Neural cell (in vitro differentiated cells): ENCODE results near the gene RBKS. TPM values are rescaled to one million over a fixed set of nuclear protein-coding genes. Genes with fewer than 3 reads are reported as not detected.

Source experiments
- H2AFZ ChIP-seq: fragments of 200-600, 300-800 bp; sonication (generic), shearing (Covaris generic); 2 replicates; pipeline ENCODE4 v1.6.0; 2014; ENCODE audit warnings: low read depth, mild to moderate bottlenecking, antibody characterized with exemption, low read length, moderate library complexity
- H3F3A ChIP-seq: fragments of 200-600 bp; shearing (Covaris generic); 2 replicates; pipeline ENCODE4 v1.6.1; 2016; ENCODE audit warnings: mild to moderate bottlenecking, moderate library complexity, mixed read lengths, antibody characterized with exemption, low read length; ENCODE audit not compliant: insufficient read depth, poor library complexity, severe bottlenecking
- H3K27ac ChIP-seq: fragments of 200-600, 300-800 bp; sonication (generic), shearing (Covaris generic); 2 replicates; pipeline ENCODE4 v1.5.1; 2014; ENCODE audit warnings: mild to moderate bottlenecking, low read length, moderate library complexity
- H3K27me3 ChIP-seq: fragments of 300-800, 200-600 bp; sonication (generic), shearing (Covaris generic); 2 replicates; pipeline ENCODE4 v1.6.0; 2014; ENCODE audit warnings: mild to moderate bottlenecking, low read depth, low read length, moderate library complexity; ENCODE audit not compliant: insufficient read depth
- H3K36me3 ChIP-seq: fragments of 300-800, 200-600 bp; sonication (generic), shearing (Covaris generic); 2 replicates; pipeline ENCODE4 v1.5.1; 2014; ENCODE audit warnings: mild to moderate bottlenecking, antibody characterized with exemption, low read length, moderate library complexity; ENCODE audit not compliant: insufficient read depth
- H3K4me2 ChIP-seq: fragments of 300-800, 200-600 bp; sonication (generic), shearing (Covaris generic); 2 replicates; pipeline ENCODE4 v1.6.0; 2014; ENCODE audit warnings: mild to moderate bottlenecking, low read length
- H3K4me3 ChIP-seq: fragments of 300-800, 200-600 bp; sonication (generic), shearing (Covaris generic); 2 replicates; pipeline ENCODE4 v1.5.1; 2014; ENCODE audit warnings: mild to moderate bottlenecking, low read length, moderate library complexity
- H3K79me2 ChIP-seq: fragments of 200-600 bp; shearing (Covaris generic); replicated peaks from 2 replicates; pipeline ENCODE4 v1.6.0; 2014; ENCODE audit warnings: mild to moderate bottlenecking, low read length, moderate library complexity; ENCODE audit not compliant: insufficient read depth
- H3K9ac ChIP-seq: fragments of 300-800, 200-600 bp; sonication (generic), shearing (Covaris generic); 2 replicates; pipeline ENCODE4 v1.6.1; 2016; ENCODE audit warnings: mild to moderate bottlenecking, low read length, mixed read lengths
- H3K9me2 ChIP-seq: fragments of 200-600 bp; shearing (Covaris generic); 2 replicates; pipeline ENCODE4 v1.6.1; 2016; ENCODE audit warnings: mild to moderate bottlenecking, low read length, mixed read lengths; ENCODE audit not compliant: insufficient read depth
- H3K9me3 ChIP-seq: fragments of 200-600, 300-800 bp; sonication (generic), shearing (Covaris generic); 2 replicates; pipeline ENCODE4 v1.6.1; 2016; ENCODE audit warnings: mild to moderate bottlenecking, mixed run types, low read length, moderate library complexity, mixed read lengths
- H4K20me1 ChIP-seq: fragments of 200-600 bp; shearing (Covaris generic); 2 replicates; pipeline ENCODE4 v1.6.1; 2016; ENCODE audit warnings: mild to moderate bottlenecking, mixed run types; ENCODE audit not compliant: insufficient read depth
- CTCF ChIP-seq: fragments of 450-650 bp; IDR thresholded peaks from 2 replicates; pipeline ENCODE4 v1.5.1; 2014; ENCODE audit warnings: antibody characterized with exemption, mild to moderate bottlenecking, moderate library complexity; ENCODE audit not compliant: poor library complexity, severe bottlenecking
- EP300 ChIP-seq: fragments of 450-650 bp; conservative IDR thresholded peaks from 2 replicates; pipeline ENCODE4 v1.6.1; 2014; ENCODE audit warnings: antibody characterized with exemption, mild to moderate bottlenecking, moderate library complexity; ENCODE audit not compliant: poor library complexity, severe bottlenecking
- EZH2 ChIP-seq: fragments of 200-600, 300-800 bp; shearing (Covaris generic), sonication (generic); IDR thresholded peaks from 2 replicates; pipeline ENCODE4 v1.6.1; 2014; ENCODE audit warnings: antibody characterized with exemption, low read length, borderline replicate concordance, mild to moderate bottlenecking; ENCODE audit not compliant: insufficient read depth, poor library complexity, severe bottlenecking
- MXI1 ChIP-seq: fragments of 450-650 bp; conservative IDR thresholded peaks from 2 replicates; pipeline ENCODE4 v1.6.1; 2014; ENCODE audit warnings: antibody characterized with exemption, mild to moderate bottlenecking; ENCODE audit not compliant: poor library complexity, severe bottlenecking
- POLR2AphosphoS5 ChIP-seq: IDR thresholded peaks from 2 replicates; pipeline ENCODE4 v1.6.1; 2012
- RAD21 ChIP-seq: fragments of 450-650 bp; conservative IDR thresholded peaks from 2 replicates; pipeline ENCODE4 v1.6.1; 2014; ENCODE audit warnings: antibody characterized with exemption, mild to moderate bottlenecking, moderate library complexity
- REST ChIP-seq: IDR thresholded peaks from 2 replicates; pipeline ENCODE4 v1.6.1; 2012; ENCODE audit warnings: borderline replicate concordance
- SMC3 ChIP-seq: fragments of 450-650 bp; conservative IDR thresholded peaks from 2 replicates; pipeline ENCODE4 v1.6.1; 2014; ENCODE audit warnings: antibody characterized with exemption, mild to moderate bottlenecking, moderate library complexity; ENCODE audit not compliant: poor library complexity
- TAF1 ChIP-seq: IDR thresholded peaks from 2 replicates; pipeline ENCODE4 v1.6.1; 2012; ENCODE audit warnings: low read depth
- polyA plus RNA-seq: library from polyadenylated mRNA; depleted of rRNA; stranded (reverse); fragments of >200 nt; gene quantifications from 2 replicates; pipeline ENCODE4 v1.2.3, GENCODE V29; 2014

Gene RBKS
- polyA plus RNA-seq, 1 donor from 2014 or later: 5.4 TPM

GRCh38 chr2:27790796-27791195 is 99.4 kb downstream of the RBKS start:
- Histone ChIP-seq H3K27me3 (no peaks in the 10 kb centered on the region), H3K9ac (no peak overlapping the region), H3K9me3 (no peaks in the 10 kb centered on the region), H2AFZ (no peak overlapping the region), H3K27ac (no peak overlapping the region), H3K9me2 (no peaks in the 10 kb centered on the region), H3K79me2 (no peaks in the 10 kb centered on the region), H3K4me2 (no peak overlapping the region), H3K36me3 (no peaks in the 10 kb centered on the region), H3F3A (no peaks in the 10 kb centered on the region), H3K4me3 (no peak overlapping the region), H4K20me1 (no peaks in the 10 kb centered on the region)
- no peak for TF ChIP-seq REST
- no peak for TF ChIP-seq RAD21
- TF ChIP-seq EZH2: no peak
- no peak for TF ChIP-seq SMC3

GRCh38 chr2:27782701-27783100 is 107.5 kb downstream of the RBKS start:
- peaks cover 6% of the 10 kb centered on the region for H3K79me2 ChIP-seq
- H4K20me1 ChIP-seq: no peaks in the 10 kb centered on the region
- no peaks in the 10 kb centered on the region for H3K36me3 ChIP-seq
- no peak overlapping the region for H3K9ac ChIP-seq
- no peak overlapping the region for H3K27ac ChIP-seq
- H3F3A ChIP-seq: no peaks in the 10 kb centered on the region
- H3K4me3 ChIP-seq: no peak overlapping the region
- H3K9me3 ChIP-seq: no peaks in the 10 kb centered on the region
- no peak overlapping the region for H2AFZ ChIP-seq
- no peak for TF ChIP-seq EP300
- TF ChIP-seq RAD21: no peak
- no peak for TF ChIP-seq POLR2AphosphoS5
- TF ChIP-seq CTCF: no peak
- no peak for TF ChIP-seq MXI1
- TF ChIP-seq TAF1: no peak
- no peak for TF ChIP-seq REST
- TF ChIP-seq EZH2: no peak
- TF ChIP-seq SMC3: no peak
- H3K9me2 ChIP-seq: no peaks in the 10 kb centered on the region
- no peak overlapping the region for H3K4me2 ChIP-seq
- H3K27me3 ChIP-seq: no peaks in the 10 kb centered on the region
